ENCODE results near the gene BTNL3.

DNA sequence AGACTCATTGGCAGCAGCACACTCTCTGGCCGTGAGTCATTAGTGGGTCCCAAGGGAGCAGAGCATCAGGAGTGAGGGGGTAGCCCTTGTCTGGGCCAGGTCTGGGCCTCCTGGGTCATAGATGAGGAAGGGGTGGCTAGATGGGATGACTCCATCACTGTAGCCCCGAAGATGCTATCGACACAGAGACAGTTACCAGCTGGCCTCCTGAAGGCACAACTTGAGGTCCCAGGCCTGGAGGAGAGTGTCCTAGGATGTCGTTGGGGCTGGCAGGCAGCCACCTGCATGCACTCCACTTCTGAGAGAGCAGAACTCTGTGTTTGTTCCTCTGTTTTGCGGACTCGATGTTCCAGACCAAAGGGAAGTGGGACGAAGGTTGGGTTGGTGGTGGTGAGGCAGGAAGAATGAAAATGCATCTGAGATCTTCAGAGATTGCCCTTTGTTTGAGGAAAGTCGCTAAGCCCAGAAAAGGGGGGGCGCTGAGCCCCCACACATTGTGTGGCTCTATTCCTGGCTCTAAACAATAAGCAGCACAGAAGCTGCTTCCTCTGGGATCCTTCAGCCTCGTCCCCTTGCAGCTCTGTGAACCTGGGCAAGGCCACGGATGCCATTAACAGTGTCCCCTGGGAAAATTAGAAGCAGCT is 56.1 kb downstream of the BTNL3 start:
- TF ChIP-seq EZH2 (IDR thresholded peaks at IDR 0.05; ENCODE audit: borderline replicate concordance, low read depth, low read length, severe bottlenecking): no peak
- TF ChIP-seq, protein P1, sequence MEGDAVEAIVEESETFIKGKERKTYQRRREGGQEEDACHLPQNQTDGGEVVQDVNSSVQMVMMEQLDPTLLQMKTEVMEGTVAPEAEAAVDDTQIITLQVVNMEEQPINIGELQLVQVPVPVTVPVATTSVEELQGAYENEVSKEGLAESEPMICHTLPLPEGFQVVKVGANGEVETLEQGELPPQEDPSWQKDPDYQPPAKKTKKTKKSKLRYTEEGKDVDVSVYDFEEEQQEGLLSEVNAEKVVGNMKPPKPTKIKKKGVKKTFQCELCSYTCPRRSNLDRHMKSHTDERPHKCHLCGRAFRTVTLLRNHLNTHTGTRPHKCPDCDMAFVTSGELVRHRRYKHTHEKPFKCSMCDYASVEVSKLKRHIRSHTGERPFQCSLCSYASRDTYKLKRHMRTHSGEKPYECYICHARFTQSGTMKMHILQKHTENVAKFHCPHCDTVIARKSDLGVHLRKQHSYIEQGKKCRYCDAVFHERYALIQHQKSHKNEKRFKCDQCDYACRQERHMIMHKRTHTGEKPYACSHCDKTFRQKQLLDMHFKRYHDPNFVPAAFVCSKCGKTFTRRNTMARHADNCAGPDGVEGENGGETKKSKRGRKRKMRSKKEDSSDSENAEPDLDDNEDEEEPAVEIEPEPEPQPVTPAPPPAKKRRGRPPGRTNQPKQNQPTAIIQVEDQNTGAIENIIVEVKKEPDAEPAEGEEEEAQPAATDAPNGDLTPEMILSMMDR (IDR thresholded peaks at IDR 0.05; ENCODE audit: extremely low read depth in 1 of 2, insufficient read depth in 1 of 2, low read depth in 1 of 2, low read length in 2 of 2): no peak
- no peak for TF ChIP-seq POLR2A (IDR thresholded peaks at IDR 0.05; ENCODE audit: low read depth, low read length)
- TF ChIP-seq POLR2AphosphoS5 (IDR thresholded peaks at IDR 0.05; ENCODE audit: insufficient read depth, low read depth, low read length): no peak
- no peak for TF ChIP-seq GATA2 (IDR thresholded peaks at IDR 0.05; ENCODE audit: insufficient read depth, insufficient read length, low read depth, low read length)
- no peak for TF ChIP-seq MAX (IDR thresholded peaks at IDR 0.05; ENCODE audit: insufficient read depth, insufficient read length)
- TF ChIP-seq FOS (IDR thresholded peaks at IDR 0.05; ENCODE audit: borderline replicate concordance, insufficient read depth, low read length): no peak
